ENCODE results near the gene SPATA4. TPM values are rescaled to one million over a fixed set of nuclear protein-coding genes. Genes with fewer than 3 reads are reported as not detected.

The SPATA4 gene
- total and polyA plus RNA-seq, 10 of the 15 experiments (the other 5 are each of a cell fraction or from before 2014, with no cell fraction given) = not detected

DNA sequence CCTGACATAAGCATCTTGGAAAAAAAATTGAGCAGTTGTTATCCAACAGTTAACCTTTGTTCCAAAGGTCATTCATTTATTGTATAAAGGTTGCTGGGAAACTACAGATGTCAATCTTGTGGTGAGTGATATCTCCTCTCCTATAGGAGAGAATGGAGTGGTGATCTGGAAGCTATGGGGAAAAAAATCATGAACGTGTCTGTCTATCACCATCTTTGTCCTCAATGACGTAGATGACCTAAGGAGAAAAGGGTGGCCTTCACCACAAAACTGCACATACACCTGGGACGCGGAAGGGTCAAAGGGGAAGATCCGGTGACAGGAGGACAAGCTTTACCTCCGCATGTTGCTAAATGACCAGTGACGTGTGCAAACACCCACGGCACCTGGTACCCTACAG is 46.3 kb upstream of the SPATA4 start:
- no peak overlapping the region for H3K27ac ChIP-seq (ENCODE audit: control insufficient read depth, insufficient read depth)
- SMC1A ChIA-PET (ENCODE audit: uncharacterized antibody, unreplicated experiment) = interaction anchor here (1.0 kb wide), 1 partner anchor 11 kb away, joined by 3 read pairs; no protein-coding TSS in a partner anchor
- no peak for ATAC-seq
- TF ChIP-seq RCOR1 (conservative IDR thresholded peaks at IDR 0.05; ENCODE audit: low read depth, low read length) = no peak
- TF ChIP-seq JUND (IDR thresholded peaks at IDR 0.05; ENCODE audit: low read depth, low read length) = no peak
- TF ChIP-seq, protein P1, sequence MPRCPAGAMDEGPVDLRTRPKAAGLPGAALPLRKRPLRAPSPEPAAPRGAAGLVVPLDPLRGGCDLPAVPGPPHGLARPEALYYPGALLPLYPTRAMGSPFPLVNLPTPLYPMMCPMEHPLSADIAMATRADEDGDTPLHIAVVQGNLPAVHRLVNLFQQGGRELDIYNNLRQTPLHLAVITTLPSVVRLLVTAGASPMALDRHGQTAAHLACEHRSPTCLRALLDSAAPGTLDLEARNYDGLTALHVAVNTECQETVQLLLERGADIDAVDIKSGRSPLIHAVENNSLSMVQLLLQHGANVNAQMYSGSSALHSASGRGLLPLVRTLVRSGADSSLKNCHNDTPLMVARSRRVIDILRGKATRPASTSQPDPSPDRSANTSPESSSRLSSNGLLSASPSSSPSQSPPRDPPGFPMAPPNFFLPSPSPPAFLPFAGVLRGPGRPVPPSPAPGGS (IDR thresholded peaks at IDR 0.05; ENCODE audit: borderline replicate concordance, insufficient read depth, low read depth, low read length, poor library complexity, severe bottlenecking) = no peak
- TF ChIP-seq RAD21 (IDR thresholded peaks at IDR 0.05; ENCODE audit: insufficient read depth, low read depth, low read length) = no peak
- no peak for TF ChIP-seq IKZF1 (conservative IDR thresholded peaks at IDR 0.05)
- TF ChIP-seq ZNF274 (IDR thresholded peaks at IDR 0.05; ENCODE audit: insufficient read depth, insufficient read length) = no peak
- no peak for TF ChIP-seq CHD2 (IDR thresholded peaks at IDR 0.05; ENCODE audit: borderline replicate concordance, low read depth, low read length)
- TF ChIP-seq, protein P2, sequence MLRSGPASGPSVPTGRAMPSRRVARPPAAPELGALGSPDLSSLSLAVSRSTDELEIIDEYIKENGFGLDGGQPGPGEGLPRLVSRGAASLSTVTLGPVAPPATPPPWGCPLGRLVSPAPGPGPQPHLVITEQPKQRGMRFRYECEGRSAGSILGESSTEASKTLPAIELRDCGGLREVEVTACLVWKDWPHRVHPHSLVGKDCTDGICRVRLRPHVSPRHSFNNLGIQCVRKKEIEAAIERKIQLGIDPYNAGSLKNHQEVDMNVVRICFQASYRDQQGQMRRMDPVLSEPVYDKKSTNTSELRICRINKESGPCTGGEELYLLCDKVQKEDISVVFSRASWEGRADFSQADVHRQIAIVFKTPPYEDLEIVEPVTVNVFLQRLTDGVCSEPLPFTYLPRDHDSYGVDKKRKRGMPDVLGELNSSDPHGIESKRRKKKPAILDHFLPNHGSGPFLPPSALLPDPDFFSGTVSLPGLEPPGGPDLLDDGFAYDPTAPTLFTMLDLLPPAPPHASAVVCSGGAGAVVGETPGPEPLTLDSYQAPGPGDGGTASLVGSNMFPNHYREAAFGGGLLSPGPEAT (IDR thresholded peaks at IDR 0.05; ENCODE audit: low read depth) = no peak
- TF ChIP-seq ZSCAN29 (IDR thresholded peaks at IDR 0.05) = no peak
- no peak for TF ChIP-seq NR2C2 (IDR thresholded peaks at IDR 0.05; ENCODE audit: borderline replicate concordance, control insufficient read depth, insufficient read length, low read depth)
- no peak for TF ChIP-seq YY1 (IDR thresholded peaks at IDR 0.05; ENCODE audit: low read depth, low read length)
- no peak for TF ChIP-seq ESRRA (IDR thresholded peaks at IDR 0.05; ENCODE audit: low read length)
- TF ChIP-seq CREB1 (IDR thresholded peaks at IDR 0.05; ENCODE audit: low read depth) = no peak
- no peak for TF ChIP-seq BCL11A (IDR thresholded peaks at IDR 0.05; ENCODE audit: low read depth, low read length)
- no peak for TF ChIP-seq SP1 (IDR thresholded peaks at IDR 0.05; ENCODE audit: low read depth, low read length)
- no peak for TF ChIP-seq YBX1 (IDR thresholded peaks at IDR 0.05)
- no peak for TF ChIP-seq RFX5 (IDR thresholded peaks at IDR 0.05; ENCODE audit: low read depth, low read length)
- TF ChIP-seq, protein P3, sequence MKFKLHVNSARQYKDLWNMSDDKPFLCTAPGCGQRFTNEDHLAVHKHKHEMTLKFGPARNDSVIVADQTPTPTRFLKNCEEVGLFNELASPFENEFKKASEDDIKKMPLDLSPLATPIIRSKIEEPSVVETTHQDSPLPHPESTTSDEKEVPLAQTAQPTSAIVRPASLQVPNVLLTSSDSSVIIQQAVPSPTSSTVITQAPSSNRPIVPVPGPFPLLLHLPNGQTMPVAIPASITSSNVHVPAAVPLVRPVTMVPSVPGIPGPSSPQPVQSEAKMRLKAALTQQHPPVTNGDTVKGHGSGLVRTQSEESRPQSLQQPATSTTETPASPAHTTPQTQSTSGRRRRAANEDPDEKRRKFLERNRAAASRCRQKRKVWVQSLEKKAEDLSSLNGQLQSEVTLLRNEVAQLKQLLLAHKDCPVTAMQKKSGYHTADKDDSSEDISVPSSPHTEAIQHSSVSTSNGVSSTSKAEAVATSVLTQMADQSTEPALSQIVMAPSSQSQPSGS (IDR thresholded peaks at IDR 0.05; ENCODE audit: low read length) = no peak
- TF ChIP-seq, protein P4, sequence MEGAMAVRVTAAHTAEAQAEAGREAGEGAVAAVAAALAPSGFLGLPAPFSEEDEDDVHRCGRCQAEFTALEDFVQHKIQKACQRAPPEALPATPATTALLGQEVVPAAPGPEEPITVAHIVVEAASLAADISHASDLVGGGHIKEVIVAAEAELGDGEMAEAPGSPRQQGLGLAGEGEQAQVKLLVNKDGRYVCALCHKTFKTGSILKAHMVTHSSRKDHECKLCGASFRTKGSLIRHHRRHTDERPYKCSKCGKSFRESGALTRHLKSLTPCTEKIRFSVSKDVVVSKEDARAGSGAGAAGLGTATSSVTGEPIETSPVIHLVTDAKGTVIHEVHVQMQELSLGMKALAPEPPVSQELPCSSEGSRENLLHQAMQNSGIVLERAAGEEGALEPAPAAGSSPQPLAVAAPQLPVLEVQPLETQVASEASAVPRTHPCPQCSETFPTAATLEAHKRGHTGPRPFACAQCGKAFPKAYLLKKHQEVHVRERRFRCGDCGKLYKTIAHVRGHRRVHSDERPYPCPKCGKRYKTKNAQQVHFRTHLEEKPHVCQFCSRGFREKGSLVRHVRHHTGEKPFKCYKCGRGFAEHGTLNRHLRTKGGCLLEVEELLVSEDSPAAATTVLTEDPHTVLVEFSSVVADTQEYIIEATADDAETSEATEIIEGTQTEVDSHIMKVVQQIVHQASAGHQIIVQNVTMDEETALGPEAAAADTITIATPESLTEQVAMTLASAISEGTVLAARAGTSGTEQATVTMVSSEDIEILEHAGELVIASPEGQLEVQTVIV (IDR thresholded peaks at IDR 0.05; ENCODE audit: borderline replicate concordance, partially characterized antibody) = no peak
- RAD21 ChIA-PET (ENCODE audit: unreplicated experiment) = no interaction called here
- no peaks in the 10 kb centered on the region for H4K20me1 ChIP-seq (ENCODE audit: control insufficient read depth, insufficient read depth)
- no peaks in the 10 kb centered on the region for H3K9me3 ChIP-seq (replicated peaks; ENCODE audit: control insufficient read depth, insufficient read depth, low read length)
- H3K79me2 ChIP-seq (ENCODE audit: control insufficient read depth, insufficient read depth, low read length) = no peaks in the 10 kb centered on the region
- H3K27me3 ChIP-seq (replicated peaks in 1 of 2; ENCODE audit: control insufficient read depth in 2 of 2, insufficient read depth in 2 of 2, low read length in 1 of 2) = no peaks in the 10 kb centered on the region
- H3K9ac ChIP-seq (ENCODE audit: control insufficient read depth, insufficient read depth, low read length) = no peak overlapping the region
- no peaks in the 10 kb centered on the region for H3K36me3 ChIP-seq (ENCODE audit: control insufficient read depth in 2 of 2, insufficient read depth in 2 of 2, low read length in 1 of 2)
- no peak overlapping the region for H2AFZ ChIP-seq (ENCODE audit: control insufficient read depth, low read depth, low read length)
- intact Hi-C loops (cut with micrococcal nuclease; ENCODE audit: unreplicated experiment) = no loop called here
- in situ Hi-C loops (cut with MboI) = no loop called here
- POLR2A ChIA-PET = no interaction called here
- no peak for FAIRE-seq
- H3K4me3 ChIP-seq = no peak overlapping the region
- CTCF ChIA-PET = no interaction called here
- H3K4me1 ChIP-seq (ENCODE audit: control insufficient read depth, insufficient read depth, low read length) = no peaks in the 10 kb centered on the region
- WGBS (ENCODE audit: insufficient coverage, insufficient replicate concordance, low lambda C conversion rate, missing lambda C conversion rate) = 54% methylated on average over 8 of the region's 8 CpGs
- H3K4me2 ChIP-seq (ENCODE audit: control insufficient read depth, insufficient read depth) = no peak overlapping the region
- BruUV-seq (replicated peaks) = no TSS peak
- no peak for DNase-seq (ENCODE audit: low read depth, low spot score)
